Measurements from ENCODE around the gene CPLX1.

Gene CPLX1

DNA sequence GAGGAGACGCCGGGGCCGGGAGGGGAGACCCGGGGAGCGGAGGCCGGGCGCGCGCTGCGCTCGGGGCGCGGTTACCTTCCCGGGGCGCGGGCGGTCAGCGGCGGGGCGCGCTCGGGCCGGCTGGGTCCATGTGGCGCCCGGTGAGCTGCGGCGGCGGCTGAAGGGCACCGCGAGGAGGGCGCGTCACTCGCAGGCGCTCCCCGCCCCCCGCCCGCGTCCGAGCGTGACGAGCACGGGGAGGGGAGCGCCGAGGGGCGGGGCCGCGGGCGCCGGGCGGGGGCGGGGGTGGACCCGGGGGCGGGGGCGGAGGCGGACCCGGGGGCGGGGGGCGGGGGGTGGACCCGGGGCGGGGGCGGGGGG is at the start of gene CPLX1:
Gene CPLX1 (minus strand): TSS at position 159 of the 360 bp plus-strand sequence. CDS start 1,607 bp downstream, outside the sequence.
- DNase-seq: no peak

DNA sequence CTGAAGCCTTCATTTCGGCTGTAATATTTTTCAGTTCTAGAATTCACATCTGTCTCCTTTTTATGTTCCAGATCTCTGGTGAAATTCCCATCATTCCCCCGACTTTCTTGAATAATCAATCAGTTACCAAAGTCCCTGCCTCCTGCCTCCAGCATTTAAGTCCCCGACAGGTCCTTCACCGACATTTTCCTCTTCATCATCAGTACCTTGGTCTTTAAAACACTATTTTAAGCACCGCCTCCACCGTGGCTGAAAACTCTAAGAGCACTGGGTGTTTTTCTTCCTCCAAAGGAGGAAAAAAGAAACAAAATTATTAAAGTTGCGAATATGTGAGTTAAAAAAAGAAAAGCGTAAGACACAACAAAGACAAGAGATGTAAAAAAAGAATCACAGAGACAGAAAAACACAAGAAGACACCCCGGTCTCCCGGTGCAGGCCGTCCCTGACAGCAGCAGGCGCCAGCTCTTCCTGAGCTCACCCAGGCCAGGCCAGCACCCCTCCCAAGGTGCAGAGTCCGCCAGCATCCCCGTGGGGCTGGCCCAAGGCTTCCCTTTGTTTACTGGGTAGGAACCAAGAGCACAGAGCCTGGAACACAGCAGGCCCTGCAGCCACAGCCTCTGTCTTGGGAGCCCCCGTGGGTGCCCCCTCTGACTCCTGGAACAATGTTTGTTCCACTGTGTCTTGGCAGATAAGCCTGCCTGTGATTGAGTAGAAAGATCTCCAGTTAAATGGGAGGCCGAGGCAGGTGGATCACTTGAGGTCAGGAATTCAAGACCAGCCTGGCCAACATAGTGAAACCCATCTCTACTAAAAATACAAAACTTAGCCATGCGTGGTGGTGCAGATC is 49.3 kb upstream of the CPLX1 start:
- no peak for DNase-seq

GRCh38 chr4:874056-874455 is 48.1 kb upstream of the CPLX1 start:
- no peak for DNase-seq

DNA sequence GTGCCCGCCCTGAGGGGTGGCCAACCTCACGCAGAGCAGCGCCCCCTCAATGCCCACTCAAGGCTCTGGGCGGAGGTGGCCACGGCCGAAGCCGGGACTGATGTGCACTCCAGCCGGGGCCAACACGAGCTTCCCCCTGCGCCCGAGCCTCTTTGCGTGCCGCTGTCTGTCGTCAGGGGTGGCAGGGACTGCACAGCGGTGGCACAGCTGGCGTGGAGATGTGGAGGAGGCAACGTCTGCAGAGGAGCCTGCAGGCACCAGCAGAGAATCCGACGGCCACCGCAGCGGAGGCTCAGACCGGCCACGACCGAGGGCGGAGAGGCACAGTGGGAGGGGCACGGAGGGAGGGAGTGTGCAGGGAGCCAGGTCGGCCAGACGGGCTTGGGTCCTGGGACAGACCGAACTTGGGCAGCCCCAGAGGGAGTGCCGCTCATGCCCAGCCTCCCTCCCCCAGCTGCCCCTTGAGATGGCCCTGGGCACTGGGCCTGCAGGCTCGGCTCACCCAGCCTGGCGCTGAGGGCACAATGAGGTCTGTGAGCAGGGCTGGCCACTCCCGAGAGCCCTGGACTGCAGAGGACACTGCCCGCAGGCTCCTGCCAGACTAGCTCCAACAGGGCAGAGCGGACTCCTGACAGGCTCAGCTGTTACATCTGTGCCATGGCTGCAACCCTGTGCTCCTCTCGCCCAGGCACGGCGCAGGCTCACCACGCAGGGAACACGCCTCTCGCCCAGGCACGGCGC is 46.5 kb upstream of the CPLX1 start:
- DNase-seq: no peak

DNA sequence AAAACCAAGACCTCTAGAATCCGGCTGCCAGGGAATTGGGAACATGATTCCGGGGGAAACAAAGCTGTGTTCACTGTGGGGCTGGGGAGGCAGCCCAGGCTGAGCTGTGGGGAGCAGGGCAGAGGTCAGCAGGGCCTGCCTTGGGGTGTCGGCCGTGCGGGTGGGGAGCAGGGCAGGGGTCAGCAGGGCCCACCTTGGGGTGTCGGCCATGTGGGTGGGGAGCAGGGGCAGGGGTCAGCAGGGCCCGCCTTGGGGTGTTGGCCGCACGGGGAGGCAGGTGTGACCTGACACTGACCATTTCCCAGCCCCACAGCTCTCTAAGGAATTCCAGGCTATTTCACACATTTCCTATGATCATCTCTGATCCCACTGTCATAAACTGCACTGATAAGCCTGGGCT is 45.6 kb upstream of the CPLX1 start:
- no peak for DNase-seq

GRCh38 chr4:870951-871350 is 45.0 kb upstream of the CPLX1 start:
- no peak for DNase-seq

DNA sequence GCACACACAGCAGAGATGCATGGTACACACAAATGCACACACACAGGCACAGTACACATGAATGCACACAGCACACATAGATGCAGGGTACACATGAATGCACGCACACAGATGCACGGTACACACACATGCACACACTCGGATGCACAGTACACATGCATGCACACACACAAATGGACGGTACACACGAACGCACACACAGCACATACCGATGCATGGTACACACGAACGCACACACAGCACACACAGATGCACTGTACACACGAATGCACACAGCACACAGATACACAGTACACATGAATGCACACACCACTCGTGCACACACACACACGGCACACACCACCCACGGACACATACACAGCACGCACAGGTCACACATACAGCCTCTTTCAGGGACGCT is 43.8 kb upstream of the CPLX1 start:
- DNase-seq: no peak

DNA sequence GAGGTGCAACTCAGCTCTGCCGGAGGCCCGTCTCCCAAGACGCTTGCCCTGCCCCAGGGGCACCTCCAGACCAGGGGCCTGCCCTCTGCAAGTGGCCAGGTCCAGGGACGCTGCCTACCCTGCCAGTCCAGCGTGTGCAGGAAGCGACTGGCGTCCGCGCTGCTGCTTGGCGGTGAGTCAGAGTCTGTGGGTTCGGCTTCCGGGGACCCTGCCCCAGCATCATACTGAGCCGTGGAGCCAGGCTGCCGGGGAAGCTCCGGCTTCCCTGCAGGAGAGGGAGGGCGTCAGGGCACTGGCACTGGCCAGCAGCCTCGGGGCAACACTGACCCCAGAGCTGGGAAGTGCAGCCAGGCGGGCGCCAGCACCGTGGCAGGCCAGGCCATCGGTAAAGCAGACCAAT is 42.5 kb upstream of the CPLX1 start:
- no peak for DNase-seq

GRCh38 chr4:867526-868250 is 41.8 kb upstream of the CPLX1 start:
- no peak for DNase-seq

DNA sequence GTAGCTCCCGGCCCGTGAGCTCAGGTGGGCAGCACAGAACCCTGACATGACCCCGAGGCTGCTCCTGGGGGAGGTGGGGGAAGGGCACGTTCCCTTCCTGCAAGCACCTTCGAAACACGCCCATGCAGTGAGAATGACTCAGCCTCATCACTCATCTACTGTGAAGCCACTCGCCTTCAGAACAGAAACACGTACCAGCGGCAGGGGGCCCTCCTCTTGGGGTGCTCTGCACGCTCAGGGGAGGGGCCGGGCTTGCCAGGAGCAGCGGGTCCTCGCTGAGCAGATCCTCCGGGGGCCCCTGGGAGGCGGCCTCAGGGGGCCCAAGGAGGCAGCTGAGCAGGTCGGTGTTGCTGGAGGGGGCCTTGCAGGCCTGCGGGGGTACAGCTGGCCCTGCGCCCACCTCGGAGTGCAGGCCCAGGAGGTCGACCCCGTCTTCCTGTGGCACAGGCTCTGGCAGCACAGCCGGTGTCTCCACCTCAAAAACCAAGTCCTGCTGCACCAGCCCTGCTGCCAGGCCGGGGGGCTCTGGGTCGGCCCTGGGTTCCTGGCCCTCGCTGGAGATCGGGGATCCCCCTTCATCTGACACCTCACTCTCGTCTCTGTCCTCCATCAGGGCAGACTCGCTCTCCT is 40.9 kb upstream of the CPLX1 start:
- no peak for DNase-seq

DNA sequence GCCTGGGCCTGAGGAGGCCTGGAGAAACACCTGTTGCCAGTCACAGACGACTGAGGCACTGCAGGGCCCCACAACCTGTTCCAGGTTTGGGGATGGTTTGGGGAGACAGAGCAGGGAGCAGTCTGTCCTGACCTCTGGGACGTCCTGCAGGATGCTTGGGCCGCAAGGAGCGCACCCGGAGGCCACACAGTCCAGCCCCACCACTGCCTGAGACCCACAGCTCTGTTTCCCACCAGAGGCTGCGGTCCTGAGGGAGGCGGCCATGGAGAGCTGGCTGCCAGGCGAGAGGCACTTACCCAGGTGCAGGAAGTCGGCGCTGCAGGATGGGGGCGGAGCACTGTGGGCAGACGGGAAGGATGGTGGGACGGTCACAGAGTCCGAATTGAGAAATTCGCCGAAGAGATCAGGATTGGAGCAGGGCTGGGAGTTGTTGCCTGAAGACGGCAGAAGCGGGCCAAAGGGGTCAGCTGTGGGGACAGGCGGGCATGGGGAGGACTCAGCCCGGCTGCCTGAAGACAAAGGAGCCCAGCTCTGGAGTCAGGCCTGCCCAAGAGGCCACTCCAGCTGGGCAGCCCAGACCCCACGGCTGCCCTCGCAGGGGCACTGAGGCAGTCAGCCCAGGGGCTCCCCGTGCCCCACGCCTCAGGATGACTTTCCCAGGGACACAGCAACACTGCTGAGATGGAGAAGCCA is 40.3 kb upstream of the CPLX1 start:
- DNase-seq: no peak

DNA sequence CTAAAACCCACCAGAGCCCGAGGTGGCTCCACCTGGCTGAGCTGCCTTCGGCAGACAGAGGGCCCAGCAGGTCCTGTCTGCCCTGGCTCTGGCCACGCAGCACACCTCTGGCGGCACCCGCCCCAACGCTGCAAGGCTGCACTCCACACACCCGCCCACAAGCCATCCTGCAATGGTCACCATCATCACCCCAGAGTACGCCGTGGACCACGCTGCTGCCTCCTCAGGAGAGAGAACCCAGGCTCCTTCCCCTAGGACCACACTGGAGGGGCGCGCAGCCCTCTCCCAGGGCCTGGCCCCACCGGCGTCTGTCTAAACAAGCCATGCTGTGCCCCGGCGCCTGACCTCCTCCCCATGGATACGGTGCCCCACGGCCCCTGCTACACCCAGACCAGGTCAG is 39.6 kb upstream of the CPLX1 start:
- no peak for DNase-seq

GRCh38 chr4:865121-865465 is 39.2 kb upstream of the CPLX1 start:
- DNase-seq: no peak

DNA sequence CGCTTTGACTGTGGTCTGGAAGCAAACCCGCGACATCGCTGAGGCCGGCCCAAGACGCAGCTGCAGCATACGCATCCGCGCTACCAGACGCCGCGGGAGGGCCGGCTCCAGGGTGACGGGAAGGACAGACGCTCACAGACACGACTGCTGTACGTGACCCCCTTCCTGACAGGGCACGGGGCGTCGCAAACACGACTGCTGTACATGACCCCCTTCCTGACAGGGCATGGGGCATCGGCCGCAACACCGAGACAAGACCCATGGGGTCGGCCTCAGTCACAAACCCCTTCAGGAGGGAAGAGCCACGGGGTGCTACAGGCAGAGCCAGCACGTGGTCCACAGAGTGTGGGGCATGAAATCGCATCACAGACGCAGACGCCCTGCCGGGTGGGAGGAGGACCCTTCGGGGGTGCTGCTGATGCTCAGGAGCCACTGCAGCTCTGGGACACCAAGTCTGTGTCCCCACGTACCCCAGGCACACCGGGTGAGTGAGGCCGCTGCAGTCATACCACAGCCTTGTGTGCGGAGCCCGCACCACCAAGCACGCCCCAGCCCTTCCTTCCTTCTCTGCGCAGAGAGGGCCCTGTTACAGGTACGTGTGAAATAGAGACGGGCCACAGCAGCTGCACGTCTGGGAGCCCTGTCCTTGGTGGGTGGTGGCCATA is 38.7 kb upstream of the CPLX1 start:
- DNase-seq: no peak

GRCh38 chr4:860561-860960 is 34.6 kb upstream of the CPLX1 start:
- DNase-seq: no peak

GRCh38 chr4:859496-859895 is 33.6 kb upstream of the CPLX1 start:
- no peak for DNase-seq

DNA sequence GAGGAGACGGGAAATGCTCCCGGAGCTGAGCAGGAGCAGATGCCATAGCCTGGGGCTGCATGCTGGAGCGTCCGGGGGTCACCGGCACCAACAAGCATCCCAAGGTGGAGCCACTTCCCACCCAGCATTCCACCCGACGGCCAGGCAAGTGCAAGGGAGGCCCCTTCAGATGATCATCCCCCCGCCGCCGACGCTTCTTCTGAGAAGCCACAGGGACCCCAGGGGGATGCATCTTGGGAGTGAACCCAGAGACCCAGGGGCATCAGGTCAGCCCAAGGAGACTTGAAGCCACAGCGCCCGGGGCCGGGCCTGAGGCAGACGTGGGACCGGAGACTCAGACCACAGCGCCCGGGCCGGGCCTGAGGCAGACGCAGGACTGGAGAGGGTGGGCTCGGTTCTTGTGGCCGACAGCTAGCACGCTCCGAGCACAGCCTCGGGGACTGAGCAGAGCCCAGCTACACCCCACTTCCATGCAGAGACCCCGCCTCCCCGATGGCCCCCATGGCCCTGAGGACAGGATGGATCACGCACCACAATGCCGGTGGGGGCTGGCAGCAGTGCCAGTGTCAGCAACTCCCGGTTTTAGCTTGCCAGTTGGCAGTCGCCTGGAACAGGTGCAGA is 33.0 kb upstream of the CPLX1 start:
- no peak for DNase-seq

GRCh38 chr4:858041-858481 is 32.1 kb upstream of the CPLX1 start:
- no peak for DNase-seq

DNA sequence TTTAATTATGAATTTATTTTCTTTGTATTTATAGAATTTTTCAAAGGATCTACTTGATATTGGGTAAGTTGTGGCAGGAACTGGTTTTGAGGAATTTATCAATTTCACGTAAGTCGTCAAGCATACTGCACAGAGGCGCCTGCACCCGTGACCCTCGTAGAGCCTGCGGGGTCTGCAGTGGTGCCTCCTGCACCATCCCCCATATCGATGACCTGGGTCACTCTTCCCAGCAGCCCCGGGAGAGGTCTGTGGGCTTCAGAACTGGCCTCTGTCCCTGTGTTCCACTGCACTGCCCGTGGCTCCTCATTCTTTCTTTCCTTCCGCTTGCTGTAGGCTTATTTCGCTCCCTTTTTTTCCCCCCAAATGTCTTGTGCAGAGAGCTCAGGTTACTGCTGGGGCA is 31.5 kb upstream of the CPLX1 start:
- no peak for DNase-seq

DNA sequence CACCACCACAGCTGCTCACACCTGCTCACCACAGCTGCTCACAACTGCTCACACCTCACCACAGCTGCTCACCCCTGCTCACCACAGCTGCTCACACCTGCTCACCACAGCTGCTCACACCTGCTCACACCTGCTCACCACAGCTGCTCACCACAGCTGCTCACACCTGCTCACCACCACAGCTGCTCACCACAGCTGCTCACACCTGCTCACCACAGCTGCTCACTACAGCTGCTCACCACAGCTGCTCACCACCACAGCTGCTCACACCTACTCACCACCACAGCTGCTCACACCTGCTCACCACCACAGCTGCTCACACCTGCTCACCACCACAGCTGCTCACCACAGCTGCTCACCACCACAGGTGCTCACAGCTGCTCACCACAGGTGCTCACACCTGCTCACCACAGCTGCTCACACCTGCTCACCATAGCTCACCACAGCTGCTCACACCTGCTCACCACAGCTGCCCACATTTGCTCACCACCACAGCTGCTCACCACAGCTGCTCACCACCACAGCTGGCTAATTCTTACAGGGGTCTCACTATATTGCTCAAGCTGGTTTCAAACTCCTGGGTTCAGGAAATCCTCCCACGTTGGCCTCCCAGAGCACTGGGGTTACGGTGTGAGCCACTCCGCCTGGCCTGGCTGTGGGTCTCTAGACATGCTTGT is 30.4 kb upstream of the CPLX1 start:
- no peak for DNase-seq

GRCh38 chr4:855880-856224 is 29.9 kb upstream of the CPLX1 start:
- no peak for DNase-seq

Data from DMS153 (cell line).